Naive thymus-derived CD8-positive, alpha-beta T cell (primary cell): ENCODE data around the gene CCDC184. TPM values are rescaled to one million over a fixed set of nuclear protein-coding genes. Genes with fewer than 3 reads are reported as not detected.
A peak's percentile ranks its signal among the peaks of the same experiment; 100 is the strongest.

Source experiments
- ATAC-seq, 2 donors: fragments of 150-1000 bp; cut with Tn5 transposase in 1 of 2; sonication (Bioruptor Pico), chemical (Tn5 transposase) in 1 of 2; 1 replicate in 1 of 2; 2 replicates in 1 of 2; pipeline ENCODE4 v1.10.0; 2021; ENCODE audit warnings: mild to moderate bottlenecking in 2 of 2, moderate library complexity in 2 of 2
- POLR2A ChIA-PET: fragments of 350-600 bp; sonication (Branson Sonifier 250); formaldehyde crosslinking; loops from one replicate; lab custom pipeline; 2021; ENCODE audit warnings: antibody characterized with exemption; lab: Charles Lee
- DNase-seq, 10 donors: peaks; one replicate each; pipeline versions ENCODE4 v3.0.0 to v3.0.0-alpha.2; 2020 to 2022
- H3K27ac Mint-ChIP-seq, 10 donors: one replicate each; pipeline ENCODE4 v1.8.0; 2020 to 2022; ENCODE audit warnings: mild to moderate bottlenecking in 10 of 10, mixed read lengths in 10 of 10, moderate library complexity in 4 of 10, inconsistent platforms in 1 of 10
- H3K27me3 Mint-ChIP-seq, 5 donors: one replicate each; pipeline ENCODE4 v1.8.0; 2021 to 2022; ENCODE audit warnings: mixed read lengths in 5 of 5
- H3K36me3 Mint-ChIP-seq, 3 donors: one replicate each; pipeline ENCODE4 v1.8.0; 2020 to 2022; ENCODE audit warnings: mixed read lengths in 3 of 3, mild to moderate bottlenecking in 2 of 3, inconsistent platforms in 1 of 3
- H3K4me1 Mint-ChIP-seq, 4 donors: one replicate each; pipeline ENCODE4 v1.8.0; 2021 to 2022; ENCODE audit warnings: mixed read lengths in 4 of 4
- H3K4me3 Mint-ChIP-seq, 10 donors: one replicate each; pipeline ENCODE4 v1.8.0; 2020 to 2022; ENCODE audit warnings: mild to moderate bottlenecking in 10 of 10, mixed read lengths in 10 of 10, moderate library complexity in 6 of 10, inconsistent platforms in 1 of 10
- H3K9me3 Mint-ChIP-seq, 9 donors: one replicate each; pipeline ENCODE4 v1.8.0; 2020 to 2022; ENCODE audit warnings: mixed read lengths in 9 of 9, mild to moderate bottlenecking in 3 of 9, inconsistent platforms in 1 of 9, moderate library complexity in 1 of 9
- polyA plus RNA-seq, 3 donors: library from polyadenylated mRNA; unstranded; fragments of 300-500 nt; fragmentation: Illumina TruSeq; gene quantifications; one replicate each; pipeline ENCODE4 v1.2.3, GENCODE V29; 2021
- total RNA-seq, 8 experiments: library from RNA in 2 of 8; stranded (reverse) in 2 of 8; gene quantifications; one replicate each; pipeline ENCODE4 v1.2.3 and lab custom pipeline; 2021 to 2026

CCDC184 gene
- total and polyA plus RNA-seq, 5 experiments from 2014 or later, result 0.11 to 0.13 TPM; not detected in 3

DNA sequence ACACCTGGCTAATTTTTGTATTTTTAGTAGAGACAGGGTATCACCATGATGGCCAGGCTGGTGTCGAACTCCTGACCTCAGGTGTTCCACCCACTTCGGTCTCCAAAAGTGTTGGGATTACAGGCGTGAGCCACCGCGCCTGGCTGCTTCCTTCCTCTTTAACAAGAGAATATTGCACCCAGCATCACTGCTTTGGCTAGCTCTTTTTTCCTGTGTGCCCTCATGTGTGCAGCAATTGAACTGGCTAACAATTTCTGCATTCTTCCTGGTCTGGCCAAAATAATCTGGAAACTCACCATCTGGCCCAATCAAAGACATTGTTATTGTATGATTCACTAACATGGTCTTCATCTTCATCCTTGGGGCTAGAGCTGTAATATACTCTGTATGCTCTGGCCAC, 23.4 kb upstream of the CCDC184 start:
- POLR2A ChIA-PET, result interaction anchor here (1.5 to 3.9 kb wide), 3 partner anchors 25 to 54 kb away, joined by 4 to 41 read pairs (median 13); partner anchors contain the start of gene SENP1
- peaks cover 16 to 43% (median 37%) of the 10 kb centered on the region in 4 donors for H3K4me1 Mint-ChIP-seq
- no peak for DNase-seq
- H3K9me3 Mint-ChIP-seq, result no peaks in the 10 kb centered on the region
- no peak overlapping the region for H3K4me3 Mint-ChIP-seq
- ATAC-seq, result no peak
- H3K36me3 Mint-ChIP-seq, result no peaks in the 10 kb centered on the region
- peaks cover 0 to 6% (median 4%) of the 10 kb centered on the region in 5 donors for H3K27me3 Mint-ChIP-seq
- peak overlapping the region in 5 of 10 donors; percentile 9 to 78 (median 56) for H3K27ac Mint-ChIP-seq

DNA sequence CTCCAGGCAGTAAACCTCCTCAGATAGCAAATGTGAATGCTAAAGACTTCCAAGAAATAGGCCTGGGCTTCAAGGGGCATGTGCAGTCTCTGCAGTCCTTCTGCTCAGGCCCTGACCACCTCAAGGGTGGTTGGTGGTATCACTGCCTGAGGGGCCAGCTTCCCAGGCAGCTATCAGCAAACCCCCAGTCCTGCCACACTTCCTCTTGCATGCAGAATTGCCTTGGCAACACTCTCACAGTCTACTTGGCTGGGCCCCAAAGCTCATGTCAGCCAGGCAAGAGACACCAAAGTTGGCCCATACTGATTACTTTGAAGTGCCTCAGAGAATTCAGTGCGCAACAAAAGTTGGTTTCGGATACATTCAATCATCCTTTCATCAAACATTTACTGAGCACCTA, 22.6 kb upstream of the CCDC184 start:
- Mint-ChIP-seq H3K4me3 (peak overlapping the region in 4 of 10 donors; percentile 15 to 33 (median 26)), H3K9me3 (no peaks in the 10 kb centered on the region), H3K4me1 (peaks cover 16 to 40% (median 36%) of the 10 kb centered on the region in 4 donors)

DNA sequence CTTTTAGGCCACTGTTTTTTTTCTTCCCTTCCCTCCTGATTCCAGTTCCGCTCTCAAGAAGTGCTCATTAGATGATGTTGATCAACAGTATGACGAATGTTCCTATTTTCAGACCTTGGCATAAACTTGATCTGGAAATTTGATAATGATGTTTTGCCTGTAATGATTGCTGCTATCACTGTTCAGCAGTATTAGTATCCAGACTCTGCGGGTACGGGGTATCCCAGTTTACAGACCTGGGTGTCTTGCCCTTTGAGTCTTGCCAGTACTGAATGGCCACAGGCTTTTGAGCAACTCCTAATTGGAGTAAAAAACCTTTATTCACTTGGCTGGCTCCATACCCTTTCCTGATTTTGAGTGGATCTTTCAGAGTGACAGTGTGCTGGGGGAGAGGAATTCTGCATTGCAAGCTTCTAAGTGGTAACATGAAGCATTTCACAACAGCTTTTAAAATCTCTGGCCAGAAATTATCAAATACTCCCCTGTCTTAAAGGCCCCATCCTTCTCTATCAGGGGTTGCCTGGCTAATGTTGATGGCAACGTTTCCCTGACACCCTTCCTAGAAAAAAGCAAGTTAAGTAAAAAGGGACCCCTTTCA, 20.2 kb upstream of the CCDC184 start:
- no peaks in the 10 kb centered on the region for H3K9me3 Mint-ChIP-seq
- DNase-seq, result no peak
- H3K4me1 Mint-ChIP-seq, result peaks cover 8 to 25% (median 18%) of the 10 kb centered on the region in 4 donors
- no peaks in the 10 kb centered on the region for H3K36me3 Mint-ChIP-seq
- ATAC-seq, result no peak
- no peak overlapping the region for H3K4me3 Mint-ChIP-seq
- H3K27me3 Mint-ChIP-seq, result peaks cover 4 to 13% (median 11%) of the 10 kb centered on the region in 5 donors
- POLR2A ChIA-PET, result no interaction called here
- H3K27ac Mint-ChIP-seq, result peak overlapping the region in 1 of 10 donors; percentile 13

More for the DNA sequence above, 22.6 kb upstream of the CCDC184 start:
- H3K27me3 Mint-ChIP-seq, result peaks cover 4 to 7% (median 6%) of the 10 kb centered on the region in 5 donors
- H3K36me3 Mint-ChIP-seq, result no peaks in the 10 kb centered on the region
- ATAC-seq (no peak), DNase-seq (peak in 1 of 10 donors; percentile 18)
- POLR2A ChIA-PET, result interaction anchor here (3.3 kb wide), 1 partner anchor 54 kb away, joined by 13 read pairs; the partner anchor contains the start of gene SENP1
- H3K27ac Mint-ChIP-seq, result peak overlapping the region in 7 of 10 donors; percentile 4 to 81 (median 64)

DNA sequence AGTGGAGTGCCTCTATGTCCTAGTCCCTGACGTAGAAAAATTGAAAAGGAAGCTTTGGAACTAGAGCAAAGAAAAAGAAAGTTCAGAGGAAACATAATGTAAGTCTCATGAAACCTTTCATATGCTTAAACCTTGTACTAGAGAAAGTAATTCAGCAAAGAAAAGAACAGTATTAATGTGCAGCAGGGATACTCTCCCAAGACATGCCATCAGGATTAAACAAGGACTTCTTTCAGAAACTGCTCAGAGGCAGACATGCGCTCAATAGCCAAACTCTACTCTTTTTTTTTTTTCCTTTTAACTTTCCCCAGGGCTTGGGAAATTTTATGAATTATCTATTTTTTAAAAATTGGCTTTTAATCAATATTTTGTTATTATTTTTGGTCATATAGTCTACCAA, 19.0 kb upstream of the CCDC184 start:
- Mint-ChIP-seq H3K27me3 (peaks cover 4 to 13% (median 11%) of the 10 kb centered on the region in 5 donors), H3K27ac (no peak overlapping the region), H3K36me3 (no peaks in the 10 kb centered on the region), H3K4me3 (no peak overlapping the region), H3K9me3 (no peaks in the 10 kb centered on the region), H3K4me1 (peaks cover 6 to 15% (median 13%) of the 10 kb centered on the region in 4 donors)
- POLR2A ChIA-PET, result interaction anchor here (0.5 to 0.8 kb wide), 3 partner anchors 14 to 196 kb away, joined by 3 read pairs; no protein-coding TSS in a partner anchor
- DNase-seq (no peak), ATAC-seq (no peak)

DNA sequence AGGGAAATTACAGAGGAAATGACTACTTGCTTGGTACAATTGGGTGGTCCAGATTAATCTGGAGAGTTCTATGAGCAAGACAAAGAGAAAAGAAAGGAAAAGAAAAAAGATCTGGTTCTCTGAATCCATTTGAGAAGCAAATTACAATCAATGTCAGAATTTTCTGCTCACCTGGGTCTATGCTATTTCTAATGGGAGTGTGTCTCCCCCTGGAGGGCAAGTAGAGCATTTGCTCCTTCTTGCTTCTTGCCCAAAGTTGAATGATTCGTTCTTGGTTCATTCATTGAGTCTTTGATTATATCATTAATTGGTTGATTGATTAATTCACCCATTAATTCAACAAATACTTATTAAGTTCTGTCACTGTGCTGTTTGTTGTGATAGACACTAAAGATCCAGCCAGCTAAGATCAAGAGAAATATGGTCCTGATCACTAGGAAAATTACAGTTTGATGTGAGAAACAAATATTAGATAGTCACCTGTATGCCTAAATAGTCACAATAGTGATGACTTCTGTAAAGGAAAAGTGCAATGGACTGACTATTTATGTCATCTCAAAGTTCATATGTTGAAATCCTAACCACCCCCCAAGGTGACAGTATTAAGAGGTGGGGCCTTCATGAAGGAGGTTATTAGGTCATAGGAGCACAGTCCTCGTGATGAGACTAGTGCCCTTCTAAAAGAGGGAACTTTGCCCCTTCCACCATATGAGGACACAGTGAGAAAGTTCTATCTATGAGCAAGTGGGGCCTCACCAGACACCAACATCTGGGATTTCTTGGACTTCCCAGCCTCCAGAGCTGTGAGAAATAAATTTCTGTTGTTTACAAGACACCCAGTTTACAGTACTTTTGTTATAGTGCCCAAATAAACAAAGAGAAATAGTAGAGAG, 18.1 kb upstream of the CCDC184 start:
- H3K4me1 Mint-ChIP-seq, result peaks cover 6 to 15% (median 11%) of the 10 kb centered on the region in 4 donors
- no peaks in the 10 kb centered on the region for H3K36me3 Mint-ChIP-seq
- peaks cover 4 to 13% (median 11%) of the 10 kb centered on the region in 5 donors for H3K27me3 Mint-ChIP-seq
- peak; percentile 74 to 83 for ATAC-seq
- H3K4me3 Mint-ChIP-seq, result no peak overlapping the region
- peak overlapping the region in 1 of 10 donors; percentile 1 for H3K27ac Mint-ChIP-seq
- no peaks in the 10 kb centered on the region for H3K9me3 Mint-ChIP-seq
- POLR2A ChIA-PET, result interaction anchor here (0.5 to 0.7 kb wide), 2 partner anchors 81 to 197 kb away, joined by 3 to 4 read pairs; no protein-coding TSS in a partner anchor
- peak; percentile 13 to 83 (median 60) for DNase-seq

DNA sequence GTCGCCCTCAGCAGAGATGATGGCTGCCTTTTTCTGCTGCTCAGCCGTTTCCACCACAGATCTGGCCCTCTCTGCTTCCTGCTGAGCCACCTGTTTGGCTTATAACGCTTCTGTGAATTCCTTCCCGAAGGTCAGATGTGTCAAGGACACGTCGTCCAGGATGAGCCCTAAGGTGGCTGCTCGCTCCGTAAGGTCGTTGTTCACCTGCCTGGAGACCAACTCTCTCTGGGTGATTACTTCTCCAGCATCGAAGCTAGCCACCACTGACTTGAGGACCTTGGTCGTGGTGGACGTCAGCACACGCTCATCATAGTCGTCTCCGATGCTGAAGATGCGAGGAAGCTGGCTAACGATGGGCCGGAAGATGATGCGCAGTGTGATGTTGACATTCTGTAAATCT, 14.4 kb upstream of the CCDC184 start:
- Mint-ChIP-seq H3K4me3 (no peak overlapping the region), H3K27ac (no peak overlapping the region), H3K36me3 (no peaks in the 10 kb centered on the region), H3K4me1 (peaks cover 0 to 4% (median under 1%) of the 10 kb centered on the region in 4 donors), H3K9me3 (no peaks in the 10 kb centered on the region), H3K27me3 (peaks cover 4 to 13% (median 9%) of the 10 kb centered on the region in 5 donors)
- ATAC-seq, result no peak
- DNase-seq, result no peak
- POLR2A ChIA-PET, result no interaction called here

DNA sequence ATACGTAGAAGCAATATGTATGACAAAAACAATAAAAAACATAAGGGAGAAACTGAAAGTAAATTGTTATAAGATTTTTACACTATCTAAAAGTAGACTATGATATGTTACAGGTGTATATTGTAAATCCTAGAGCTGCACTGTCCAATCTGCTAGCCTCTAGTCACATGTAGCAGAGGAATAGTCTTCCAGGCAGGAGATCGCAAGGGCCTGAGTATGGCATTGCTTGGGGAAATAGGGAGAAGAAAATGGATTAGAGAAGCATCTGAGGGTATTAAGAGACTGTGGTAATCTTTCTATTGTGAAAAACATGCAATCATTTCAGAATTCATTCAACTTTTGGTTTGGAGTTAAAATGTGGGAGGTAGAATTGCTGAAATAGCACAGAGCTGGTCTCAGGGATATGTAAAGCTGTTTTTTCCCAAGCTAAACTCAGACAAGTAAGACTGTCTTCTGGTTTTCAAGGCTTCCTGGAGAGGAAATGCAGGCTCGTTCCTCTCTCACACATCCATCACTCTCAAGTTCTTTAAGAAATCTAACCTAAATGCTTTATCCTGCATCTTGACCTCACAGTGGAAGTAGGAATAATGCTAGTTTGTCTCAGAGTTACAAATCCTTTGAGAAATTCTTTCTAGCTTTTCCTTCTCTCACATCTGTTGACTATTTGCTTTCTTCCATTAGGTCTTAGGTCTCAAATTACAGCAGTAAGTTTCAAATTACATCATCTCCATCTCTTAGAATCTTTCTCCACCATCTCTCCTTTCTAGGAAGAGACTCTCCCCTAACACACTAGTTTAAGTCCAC, 7.6 kb upstream of the CCDC184 start:
- Mint-ChIP-seq H3K27me3 (peaks cover 10 to 37% (median 19%) of the 10 kb centered on the region in 5 donors), H3K36me3 (no peaks in the 10 kb centered on the region), H3K27ac (peak overlapping the region in 3 of 10 donors; percentile 13 to 64 (median 53)), H3K4me3 (peak overlapping the region in 6 of 10 donors; percentile 24 to 62 (median 44)), H3K9me3 (no peaks in the 10 kb centered on the region), H3K4me1 (peaks cover 2 to 11% (median 4%) of the 10 kb centered on the region in 4 donors)
- ATAC-seq, result no peak
- DNase-seq, result no peak
- POLR2A ChIA-PET, result no interaction called here

DNA sequence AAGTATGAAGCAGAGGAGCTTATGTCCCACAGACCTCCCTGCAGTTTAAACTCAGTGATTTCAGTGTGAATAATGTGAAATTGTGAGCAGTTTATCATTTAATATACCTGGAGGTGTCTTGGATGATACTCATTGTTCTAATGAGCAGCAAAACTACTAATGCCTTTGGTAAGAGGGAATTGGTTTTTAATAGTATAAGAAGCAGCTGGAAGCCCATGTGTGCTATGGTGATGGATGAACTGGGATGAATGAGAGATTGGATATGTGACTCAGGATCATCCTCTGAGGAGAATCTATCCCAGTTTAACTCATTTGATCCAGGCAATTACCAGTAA, 7.1 kb upstream of the CCDC184 start:
- peaks cover 2 to 11% (median 4%) of the 10 kb centered on the region in 4 donors for H3K4me1 Mint-ChIP-seq
- ATAC-seq (no peak), DNase-seq (no peak)
- H3K4me3 Mint-ChIP-seq, result no peak overlapping the region
- H3K27ac Mint-ChIP-seq, result no peak overlapping the region
- POLR2A ChIA-PET, result no interaction called here
- peaks cover 13 to 43% (median 23%) of the 10 kb centered on the region in 5 donors for H3K27me3 Mint-ChIP-seq
- no peaks in the 10 kb centered on the region for H3K36me3 Mint-ChIP-seq
- no peaks in the 10 kb centered on the region for H3K9me3 Mint-ChIP-seq

DNA sequence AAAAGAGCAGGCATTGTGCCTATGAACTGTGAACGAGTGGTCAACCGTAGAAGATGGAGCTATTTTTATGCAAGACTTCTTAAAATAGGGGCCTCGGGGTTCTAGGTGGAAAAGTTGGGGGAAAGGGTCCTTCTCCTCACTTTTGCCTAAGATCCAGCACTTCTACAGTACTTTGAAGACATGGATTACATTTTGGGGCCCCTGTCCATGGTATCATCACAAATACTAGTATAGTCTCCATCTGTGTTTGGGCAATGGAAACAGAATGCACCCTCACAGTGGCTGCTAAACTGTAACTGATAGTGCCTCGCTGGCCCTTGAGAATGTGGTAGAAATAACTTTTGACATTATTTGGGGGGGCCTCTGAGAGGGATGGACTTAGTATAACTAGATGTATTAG, 5.5 kb upstream of the CCDC184 start:
- no peak for DNase-seq
- POLR2A ChIA-PET, result no interaction called here
- peaks cover 14 to 43% (median 23%) of the 10 kb centered on the region in 5 donors for H3K27me3 Mint-ChIP-seq
- peaks cover 7 to 20% (median 13%) of the 10 kb centered on the region in 4 donors for H3K4me1 Mint-ChIP-seq
- H3K4me3 Mint-ChIP-seq, result no peak overlapping the region
- no peak overlapping the region for H3K27ac Mint-ChIP-seq
- no peaks in the 10 kb centered on the region for H3K9me3 Mint-ChIP-seq
- no peak for ATAC-seq
- H3K36me3 Mint-ChIP-seq, result no peaks in the 10 kb centered on the region

DNA sequence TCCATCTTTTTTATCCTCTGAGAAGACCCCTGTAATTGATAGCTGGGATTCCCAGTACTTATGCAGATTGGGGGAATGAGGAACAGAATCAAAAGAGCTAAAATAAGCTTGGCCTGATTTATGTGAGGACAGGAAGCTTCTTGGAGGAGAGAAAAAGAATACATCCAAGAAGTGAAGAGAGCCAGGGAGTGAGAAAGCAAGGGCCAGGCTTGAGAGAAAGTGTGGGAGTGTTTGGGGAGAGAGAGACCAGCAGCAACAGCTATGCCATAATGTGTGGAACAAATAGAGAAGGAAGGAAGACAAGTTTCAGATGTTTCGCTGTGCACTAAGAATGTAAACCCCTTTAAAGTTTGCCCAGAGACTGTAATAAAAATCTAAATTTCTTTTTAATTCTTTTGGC, 4.0 kb upstream of the CCDC184 start:
- H3K36me3 Mint-ChIP-seq, result no peaks in the 10 kb centered on the region
- H3K27ac Mint-ChIP-seq, result no peak overlapping the region
- peaks cover 10 to 30% (median 19%) of the 10 kb centered on the region in 4 donors for H3K4me1 Mint-ChIP-seq
- POLR2A ChIA-PET, result no interaction called here
- ATAC-seq (no peak), DNase-seq (no peak)
- H3K4me3 Mint-ChIP-seq, result no peak overlapping the region
- peaks cover 13 to 50% (median 24%) of the 10 kb centered on the region in 5 donors for H3K27me3 Mint-ChIP-seq
- H3K9me3 Mint-ChIP-seq, result no peaks in the 10 kb centered on the region

DNA sequence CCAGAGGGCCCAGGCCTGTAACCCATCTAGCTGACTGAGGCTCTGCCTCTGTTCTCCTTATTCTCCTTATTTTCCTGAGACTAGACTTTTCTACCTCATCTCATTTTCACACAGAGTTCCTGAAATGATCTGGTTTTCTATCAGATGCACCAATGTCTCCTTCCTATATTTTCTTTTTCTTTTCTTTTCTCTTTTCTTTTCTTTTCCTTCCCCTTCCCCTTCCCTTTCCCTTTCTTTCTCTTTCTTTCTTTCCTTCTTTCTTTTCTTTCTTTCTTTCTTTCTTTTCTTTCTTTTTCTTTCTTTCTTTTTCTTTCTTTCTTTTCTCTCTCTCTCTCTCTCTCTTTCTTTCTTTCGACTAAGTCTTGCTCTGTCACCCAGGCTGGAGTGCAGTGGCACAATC, 3.0 kb upstream of the CCDC184 start:
- Mint-ChIP-seq H3K4me3 (no peak overlapping the region), H3K27ac (no peak overlapping the region), H3K36me3 (no peaks in the 10 kb centered on the region), H3K4me1 (peaks cover 10 to 31% (median 24%) of the 10 kb centered on the region in 4 donors), H3K9me3 (no peaks in the 10 kb centered on the region), H3K27me3 (peaks cover 18 to 59% (median 32%) of the 10 kb centered on the region in 5 donors)
- POLR2A ChIA-PET, result interaction anchor here (0.6 to 0.7 kb wide), 2 partner anchors 75 to 1939 kb away, joined by 3 to 4 read pairs; no protein-coding TSS in a partner anchor
- ATAC-seq, result no peak
- no peak for DNase-seq
